GM23338 (cell line): Measurements from ENCODE around the gene CYB5RL. TPM values are rescaled to one million over a fixed set of nuclear protein-coding genes. Genes with fewer than 3 reads are reported as not detected.

Source experiments
- ATAC-seq: fragments of 200-7000 bp; cut with Tn5 transposase; 3 replicates; pipeline ENCODE4 v1.9.1; 2020
- DNase-seq: peaks from one replicate; pipeline ENCODE4 v3.0.0-alpha.2; 2015; ENCODE audit warnings: low spot score
- H2AFZ ChIP-seq: fragments of 200-600 bp; sonication (generic); 2 replicates; pipeline ENCODE4 v1.8.0; 2016; ENCODE audit warnings: antibody characterized with exemption, mild to moderate bottlenecking, moderate library complexity
- H3F3A ChIP-seq: fragments of 200-600 bp; sonication (generic); replicated peaks from 2 replicates; pipeline ENCODE4 v1.8.0; 2017; ENCODE audit warnings: antibody characterized with exemption, mixed run types, low read depth
- H3K27ac ChIP-seq: fragments of 200-600 bp; sonication (generic); 2 replicates; pipeline ENCODE4 v1.6.1; 2016; ENCODE audit warnings: low read depth
- H3K27me3 ChIP-seq: fragments of 200-600 bp; sonication (generic); 2 replicates; pipeline ENCODE4 v1.8.0; 2016; ENCODE audit warnings: mild to moderate bottlenecking, mixed run types, moderate library complexity; ENCODE audit not compliant: insufficient read depth
- H3K36me3 ChIP-seq: fragments of 200-600 bp; sonication (generic); 2 replicates; pipeline ENCODE4 v1.8.0; 2016; ENCODE audit warnings: mild to moderate bottlenecking; ENCODE audit not compliant: insufficient read depth
- H3K4me1 ChIP-seq: fragments of 200-600 bp; sonication (generic); 2 replicates; pipeline ENCODE4 v1.8.0; 2016; ENCODE audit warnings: mild to moderate bottlenecking, moderate library complexity; ENCODE audit not compliant: insufficient read depth
- H3K4me2 ChIP-seq: fragments of 200-600 bp; sonication (generic); 2 replicates; pipeline ENCODE4 v1.7.1; 2017; ENCODE audit warnings: mixed run types
- H3K4me3 ChIP-seq: fragments of 200-600 bp; sonication (generic); 2 replicates; pipeline ENCODE4 v1.6.1; 2016; ENCODE audit warnings: mixed run types
- H3K79me2 ChIP-seq: fragments of 200-600 bp; sonication (generic); replicated peaks from 2 replicates; pipeline ENCODE4 v1.8.0; 2017; ENCODE audit warnings: mild to moderate bottlenecking; ENCODE audit not compliant: insufficient read depth
- H3K9me2 ChIP-seq: fragments of 200-600 bp; sonication (generic); 2 replicates; pipeline ENCODE4 v1.8.0; 2017; ENCODE audit not compliant: insufficient read depth
- H4K20me1 ChIP-seq: fragments of 200-600 bp; sonication (generic); replicated peaks from 2 replicates; pipeline ENCODE4 v1.8.0; 2017; ENCODE audit warnings: mild to moderate bottlenecking; ENCODE audit not compliant: insufficient read depth
- H3K27ac Mint-ChIP-seq: 2 replicates; pipeline ENCODE4 v1.8.0; 2020; ENCODE audit warnings: inconsistent platforms, mild to moderate bottlenecking, moderate library complexity, mixed read lengths
- H3K27me3 Mint-ChIP-seq: 3 replicates; pipeline ENCODE4 v1.8.0; 2022; ENCODE audit warnings: low read depth, mild to moderate bottlenecking, moderate library complexity, mixed read lengths, inconsistent platforms; ENCODE audit not compliant: insufficient read depth, poor library complexity
- H3K36me3 Mint-ChIP-seq: 3 replicates; pipeline ENCODE4 v1.8.0; 2021; ENCODE audit warnings: low read depth, mild to moderate bottlenecking, inconsistent platforms, moderate library complexity, mixed read lengths
- H3K4me1 Mint-ChIP-seq: 3 replicates; pipeline ENCODE4 v1.8.0; 2020; ENCODE audit warnings: mild to moderate bottlenecking, inconsistent platforms, mixed read lengths
- H3K4me3 Mint-ChIP-seq: 3 replicates; pipeline ENCODE4 v1.8.0; 2021; ENCODE audit warnings: moderate library complexity, mild to moderate bottlenecking, inconsistent platforms, mixed read lengths
- H3K9me3 Mint-ChIP-seq: 3 replicates; pipeline ENCODE4 v1.8.0; 2020; ENCODE audit warnings: moderate library complexity, mild to moderate bottlenecking, inconsistent platforms, mixed read lengths
- CREB1 ChIP-seq: fragments of 250-450 bp; sonication (Bioruptor Pico); IDR thresholded peaks from 2 replicates; pipeline ENCODE4 v1.5.0; 2020; ENCODE audit warnings: low read depth, mild to moderate bottlenecking, moderate library complexity
- EZH2 ChIP-seq: fragments of 200-600 bp; sonication (generic); IDR thresholded peaks from one replicate; pipeline ENCODE4 v1.8.0; 2017; ENCODE audit warnings: antibody characterized with exemption, mild to moderate bottlenecking, low read depth; ENCODE audit not compliant: unreplicated experiment
- EZH2phosphoT487 ChIP-seq: fragments of 200-600 bp; sonication (generic); IDR thresholded peaks from one replicate; pipeline ENCODE4 v1.8.1; 2018; ENCODE audit warnings: antibody characterized with exemption; ENCODE audit not compliant: unreplicated experiment
- JUNB ChIP-seq: IDR thresholded peaks from one replicate; pipeline ENCODE4 v1.6.1; 2016; ENCODE audit warnings: antibody characterized with exemption; ENCODE audit not compliant: unreplicated experiment
- NANOG ChIP-seq: IDR thresholded peaks from 2 replicates; pipeline ENCODE4 v1.6.1; 2016; ENCODE audit warnings: antibody characterized with exemption, borderline replicate concordance
- REST ChIP-seq: IDR thresholded peaks from one replicate; pipeline ENCODE4 v1.6.1; 2018; ENCODE audit warnings: antibody characterized with exemption; ENCODE audit not compliant: unreplicated experiment
- STAT1 ChIP-seq: IDR thresholded peaks from one replicate; pipeline ENCODE4 v1.6.1; 2016; ENCODE audit warnings: antibody characterized with exemption; ENCODE audit not compliant: unreplicated experiment
- ZNF114 ChIP-seq: fragments of 250-450 bp; sonication (Bioruptor Pico); IDR thresholded peaks from 2 replicates; pipeline ENCODE4 v1.5.0; 2020; ENCODE audit warnings: mild to moderate bottlenecking, moderate library complexity
- ZNF331 ChIP-seq: fragments of 250-450 bp; sonication (Bioruptor Pico); IDR thresholded peaks from 2 replicates; pipeline ENCODE4 v1.5.0; 2020; ENCODE audit warnings: low read depth, mild to moderate bottlenecking, moderate library complexity
- polyA plus RNA-seq: library from polyadenylated mRNA; unstranded; fragments of >200 nt; fragmentation: Nextera tagmentation; extraction: Ambion mirVana; gene quantifications from 2 replicates; pipeline ENCODE4 v1.2.1, GENCODE V29; 2016
- total RNA-seq: library from RNA; depleted of rRNA; stranded (reverse); fragments of >200 nt; shearing (Covaris generic); gene quantifications from 2 replicates; pipeline ENCODE4 v1.2.3, GENCODE V29; 2014
- TF ChIP-seq, protein P1 (sequence below): IDR thresholded peaks from 2 replicates; pipeline ENCODE4 v1.6.1; 2016; ENCODE audit warnings: antibody characterized with exemption
- TF ChIP-seq, protein P2 (sequence below): fragments of 250-450 bp; sonication (Bioruptor Pico); IDR thresholded peaks from 2 replicates; pipeline ENCODE4 v1.5.0; 2020; ENCODE audit warnings: mild to moderate bottlenecking, moderate library complexity

Gene CYB5RL
- total and polyA plus RNA-seq, 2 experiments from 2014 or later = 5.9 to 11.5 TPM

GRCh38 chr1:54245501-54245900, 45.7 kb upstream of the CYB5RL start (continued):
- TF ChIP-seq EZH2phosphoT487 = no peak
- TF ChIP-seq, protein P1, sequence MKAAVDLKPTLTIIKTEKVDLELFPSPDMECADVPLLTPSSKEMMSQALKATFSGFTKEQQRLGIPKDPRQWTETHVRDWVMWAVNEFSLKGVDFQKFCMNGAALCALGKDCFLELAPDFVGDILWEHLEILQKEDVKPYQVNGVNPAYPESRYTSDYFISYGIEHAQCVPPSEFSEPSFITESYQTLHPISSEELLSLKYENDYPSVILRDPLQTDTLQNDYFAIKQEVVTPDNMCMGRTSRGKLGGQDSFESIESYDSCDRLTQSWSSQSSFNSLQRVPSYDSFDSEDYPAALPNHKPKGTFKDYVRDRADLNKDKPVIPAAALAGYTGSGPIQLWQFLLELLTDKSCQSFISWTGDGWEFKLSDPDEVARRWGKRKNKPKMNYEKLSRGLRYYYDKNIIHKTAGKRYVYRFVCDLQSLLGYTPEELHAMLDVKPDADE = no peak
- no peak for TF ChIP-seq JUNB
- no peak for TF ChIP-seq NANOG
- TF ChIP-seq ZNF114 (CRISPR knock-in tag) = no peak
- no peak for TF ChIP-seq EZH2
- TF ChIP-seq ZNF331 (CRISPR knock-in tag) = no peak
- TF ChIP-seq CREB1 (CRISPR knock-in tag) = no peak

- Histone ChIP-seq H3K27ac (no peak overlapping the region), H3K36me3 (peaks cover 7% of the 10 kb centered on the region; the same call in 1 of the 2 replicates), H3K27me3 (no peaks in the 10 kb centered on the region), H3K4me1 (no peaks in the 10 kb centered on the region), H3K9me2 (no peaks in the 10 kb centered on the region), H3K4me3 (no peak overlapping the region), H4K20me1 (peaks cover 3% of the 10 kb centered on the region; the same call in 1 of the 2 replicates), H3F3A (no peaks in the 10 kb centered on the region), H2AFZ (no peak overlapping the region), H3K4me2 (no peak overlapping the region), H3K79me2 (no peaks in the 10 kb centered on the region)
- Mint-ChIP-seq H3K9me3 (no peaks in the 10 kb centered on the region), H3K27ac (no peak overlapping the region), H3K36me3 (peaks cover 35% of the 10 kb centered on the region), H3K4me3 (no peak overlapping the region), H3K4me1 (no peaks in the 10 kb centered on the region), H3K27me3 (peaks cover 8% of the 10 kb centered on the region)
- ATAC-seq (no peak), DNase-seq (no peak)
- TF ChIP-seq, protein P1 = no peak
- no peak for TF ChIP-seq NANOG
- TF ChIP-seq STAT1 = no peak
- no peak for TF ChIP-seq ZNF114 (CRISPR knock-in tag)
- no peak for TF ChIP-seq REST
- TF ChIP-seq, protein P2, sequence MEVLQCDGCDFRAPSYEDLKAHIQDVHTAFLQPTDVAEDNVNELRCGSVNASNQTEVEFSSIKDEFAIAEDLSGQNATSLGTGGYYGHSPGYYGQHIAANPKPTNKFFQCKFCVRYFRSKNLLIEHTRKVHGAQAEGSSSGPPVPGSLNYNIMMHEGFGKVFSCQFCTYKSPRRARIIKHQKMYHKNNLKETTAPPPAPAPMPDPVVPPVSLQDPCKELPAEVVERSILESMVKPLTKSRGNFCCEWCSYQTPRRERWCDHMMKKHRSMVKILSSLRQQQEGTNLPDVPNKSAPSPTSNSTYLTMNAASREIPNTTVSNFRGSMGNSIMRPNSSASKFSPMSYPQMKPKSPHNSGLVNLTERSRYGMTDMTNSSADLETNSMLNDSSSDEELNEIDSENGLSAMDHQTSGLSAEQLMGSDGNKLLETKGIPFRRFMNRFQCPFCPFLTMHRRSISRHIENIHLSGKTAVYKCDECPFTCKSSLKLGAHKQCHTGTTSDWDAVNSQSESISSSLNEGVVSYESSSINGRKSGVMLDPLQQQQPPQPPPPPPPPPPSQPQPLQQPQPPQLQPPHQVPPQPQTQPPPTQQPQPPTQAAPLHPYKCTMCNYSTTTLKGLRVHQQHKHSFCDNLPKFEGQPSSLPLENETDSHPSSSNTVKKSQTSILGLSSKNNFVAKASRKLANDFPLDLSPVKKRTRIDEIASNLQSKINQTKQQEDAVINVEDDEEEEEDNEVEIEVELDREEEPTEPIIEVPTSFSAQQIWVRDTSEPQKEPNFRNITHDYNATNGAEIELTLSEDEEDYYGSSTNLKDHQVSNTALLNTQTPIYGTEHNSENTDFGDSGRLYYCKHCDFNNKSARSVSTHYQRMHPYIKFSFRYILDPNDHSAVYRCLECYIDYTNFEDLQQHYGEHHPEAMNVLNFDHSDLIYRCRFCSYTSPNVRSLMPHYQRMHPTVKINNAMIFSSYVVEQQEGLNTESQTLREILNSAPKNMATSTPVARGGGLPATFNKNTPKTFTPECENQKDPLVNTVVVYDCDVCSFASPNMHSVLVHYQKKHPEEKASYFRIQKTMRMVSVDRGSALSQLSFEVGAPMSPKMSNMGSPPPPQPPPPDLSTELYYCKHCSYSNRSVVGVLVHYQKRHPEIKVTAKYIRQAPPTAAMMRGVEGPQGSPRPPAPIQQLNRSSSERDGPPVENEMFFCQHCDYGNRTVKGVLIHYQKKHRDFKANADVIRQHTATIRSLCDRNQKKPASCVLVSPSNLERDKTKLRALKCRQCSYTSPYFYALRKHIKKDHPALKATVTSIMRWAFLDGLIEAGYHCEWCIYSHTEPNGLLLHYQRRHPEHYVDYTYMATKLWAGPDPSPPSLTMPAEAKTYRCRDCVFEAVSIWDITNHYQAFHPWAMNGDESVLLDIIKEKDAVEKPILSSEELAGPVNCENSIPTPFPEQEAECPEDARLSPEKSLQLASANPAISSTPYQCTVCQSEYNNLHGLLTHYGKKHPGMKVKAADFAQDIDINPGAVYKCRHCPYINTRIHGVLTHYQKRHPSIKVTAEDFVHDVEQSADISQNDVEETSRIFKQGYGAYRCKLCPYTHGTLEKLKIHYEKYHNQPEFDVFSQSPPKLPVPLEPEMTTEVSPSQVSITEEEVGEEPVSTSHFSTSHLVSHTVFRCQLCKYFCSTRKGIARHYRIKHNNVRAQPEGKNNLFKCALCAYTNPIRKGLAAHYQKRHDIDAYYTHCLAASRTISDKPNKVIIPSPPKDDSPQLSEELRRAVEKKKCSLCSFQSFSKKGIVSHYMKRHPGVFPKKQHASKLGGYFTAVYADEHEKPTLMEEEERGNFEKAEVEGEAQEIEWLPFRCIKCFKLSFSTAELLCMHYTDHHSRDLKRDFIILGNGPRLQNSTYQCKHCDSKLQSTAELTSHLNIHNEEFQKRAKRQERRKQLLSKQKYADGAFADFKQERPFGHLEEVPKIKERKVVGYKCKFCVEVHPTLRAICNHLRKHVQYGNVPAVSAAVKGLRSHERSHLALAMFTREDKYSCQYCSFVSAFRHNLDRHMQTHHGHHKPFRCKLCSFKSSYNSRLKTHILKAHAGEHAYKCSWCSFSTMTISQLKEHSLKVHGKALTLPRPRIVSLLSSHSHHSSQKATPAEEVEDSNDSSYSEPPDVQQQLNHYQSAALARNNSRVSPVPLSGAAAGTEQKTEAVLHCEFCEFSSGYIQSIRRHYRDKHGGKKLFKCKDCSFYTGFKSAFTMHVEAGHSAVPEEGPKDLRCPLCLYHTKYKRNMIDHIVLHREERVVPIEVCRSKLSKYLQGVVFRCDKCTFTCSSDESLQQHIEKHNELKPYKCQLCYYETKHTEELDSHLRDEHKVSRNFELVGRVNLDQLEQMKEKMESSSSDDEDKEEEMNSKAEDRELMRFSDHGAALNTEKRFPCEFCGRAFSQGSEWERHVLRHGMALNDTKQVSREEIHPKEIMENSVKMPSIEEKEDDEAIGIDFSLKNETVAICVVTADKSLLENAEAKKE = no peak
- no peak for TF ChIP-seq CREB1 (CRISPR knock-in tag)
- TF ChIP-seq ZNF331 (CRISPR knock-in tag) = no peak
- TF ChIP-seq EZH2phosphoT487 = no peak
These were observed 44.8 kb upstream of the CYB5RL start for GRCh38 chr1:54244655-54245054.
